Memory B cell (primary cell): ENCODE measurements around the gene PDE4D.
"Not testable (repeated sequence)": the region's sequence is repeated elsewhere in the genome, so short reads cannot be mapped to it uniquely, and the experiment has no call there.

Experiments used
- ATAC-seq: fragments of 150-1000 bp; cut with Tn5 transposase; 2 replicates; pipeline ENCODE4 v1.10.0; 2021; ENCODE audit warnings: low read depth, mild to moderate bottlenecking, moderate library complexity
- DNase-seq, 2 donors: peaks; one replicate each; pipeline ENCODE4 v3.0.0; 2022; ENCODE audit warnings: low spot score in 2 of 2
- H3K27ac Mint-ChIP-seq: one replicate; pipeline ENCODE4 v1.8.0; 2022; ENCODE audit warnings: mild to moderate bottlenecking, moderate library complexity, mixed read lengths
- H3K27me3 Mint-ChIP-seq: one replicate; pipeline ENCODE4 v1.8.0; 2022; ENCODE audit warnings: mixed read lengths
- H3K36me3 Mint-ChIP-seq: one replicate; pipeline ENCODE4 v1.8.0; 2022; ENCODE audit warnings: mild to moderate bottlenecking, mixed read lengths
- H3K4me1 Mint-ChIP-seq: one replicate; pipeline ENCODE4 v1.8.0; 2022; ENCODE audit warnings: mixed read lengths
- H3K4me3 Mint-ChIP-seq: one replicate; pipeline ENCODE4 v1.8.0; 2022; ENCODE audit warnings: mild to moderate bottlenecking, moderate library complexity, mixed read lengths
- H3K9me3 Mint-ChIP-seq: one replicate; pipeline ENCODE4 v1.8.0; 2022; ENCODE audit warnings: mixed read lengths

The PDE4D gene

GRCh38 chr5:59800347-59800893, 93.1 kb downstream of the PDE4D start:
- Mint-ChIP-seq H3K27me3 (no peaks in the 10 kb centered on the region), H3K9me3 (no peaks in the 10 kb centered on the region), H3K4me1 (peaks cover 4% of the 10 kb centered on the region), H3K36me3 (no peaks in the 10 kb centered on the region), H3K27ac (no peak overlapping the region), H3K4me3 (no peak overlapping the region)
- ATAC-seq: no peak
- no peak for DNase-seq

DNA sequence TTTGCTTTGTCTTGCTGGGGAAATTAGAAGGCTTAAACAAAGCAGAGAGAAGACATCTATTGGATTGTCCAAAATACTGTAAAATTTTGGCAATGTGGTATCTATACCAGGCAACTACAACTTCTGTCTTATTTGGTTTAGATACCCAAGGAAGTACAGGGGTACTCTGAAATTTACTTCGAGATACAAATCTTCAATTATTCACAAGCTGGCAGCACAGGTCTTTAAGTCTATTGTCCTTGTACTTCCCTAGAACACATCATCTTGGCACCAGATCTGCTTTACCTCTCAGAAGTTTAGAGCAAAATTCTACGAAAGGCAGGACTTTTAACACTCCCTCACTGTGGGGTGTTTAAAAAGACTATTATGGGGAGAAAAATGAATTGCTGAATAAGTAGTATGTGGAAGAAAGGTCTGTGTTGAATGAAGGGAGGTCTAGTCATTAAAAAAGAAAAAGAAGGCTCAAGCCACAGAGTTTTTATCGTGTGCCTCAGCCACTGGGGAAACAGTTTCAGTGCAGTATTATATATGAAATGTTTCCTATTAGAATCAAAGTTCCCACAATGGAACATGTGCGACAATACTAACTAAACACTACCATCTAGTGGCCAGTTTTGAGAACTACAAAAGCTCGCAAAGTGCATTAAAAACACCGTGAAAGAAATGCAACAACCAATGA, 93.7 kb downstream of the PDE4D start:
- ATAC-seq: peak; percentile 56
- peak; percentile 36 to 62 for DNase-seq
- Mint-ChIP-seq H3K36me3 (no peaks in the 10 kb centered on the region), H3K4me1 (peaks cover 9% of the 10 kb centered on the region), H3K9me3 (no peaks in the 10 kb centered on the region), H3K27me3 (no peaks in the 10 kb centered on the region), H3K4me3 (no peak overlapping the region), H3K27ac (no peak overlapping the region)

DNA sequence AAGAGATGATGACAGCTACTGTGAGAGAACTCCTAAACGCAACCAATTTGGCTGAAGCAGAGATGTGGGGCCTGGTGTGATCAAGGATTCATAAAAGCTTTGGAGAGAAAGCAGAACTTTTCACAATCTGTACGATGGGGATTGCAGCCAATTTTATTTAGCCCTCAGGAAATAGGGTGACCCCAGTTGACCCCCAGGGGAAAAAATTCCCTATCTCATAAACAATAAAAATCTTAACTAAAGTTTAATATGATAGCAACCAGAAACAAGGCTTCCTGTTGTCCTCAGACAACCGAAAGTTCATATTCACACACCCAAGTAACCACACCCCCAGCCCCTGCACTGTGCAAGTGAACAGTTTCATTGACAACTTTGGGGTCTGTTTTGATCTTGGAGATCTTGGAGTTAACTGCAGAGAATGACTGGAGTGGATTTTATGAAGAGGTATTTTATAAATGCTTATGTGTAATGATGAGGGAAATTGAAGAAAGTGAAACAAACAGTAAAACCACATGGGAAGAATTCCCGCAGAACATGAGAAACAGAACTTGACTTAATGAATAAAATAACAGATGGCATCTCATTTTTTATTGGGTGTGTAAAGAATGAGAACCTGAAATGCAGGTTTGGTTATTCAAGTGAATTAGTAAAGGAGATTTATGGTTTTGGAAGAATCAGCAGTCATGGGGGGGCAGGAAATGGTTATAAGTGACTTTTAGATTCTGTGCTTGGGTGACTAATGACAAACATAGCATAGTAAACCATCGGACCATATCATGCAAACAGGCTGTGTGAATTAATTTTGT, 94.5 kb downstream of the PDE4D start:
- Mint-ChIP-seq H3K36me3 (no peaks in the 10 kb centered on the region), H3K4me1 (peaks cover 10% of the 10 kb centered on the region), H3K27me3 (no peaks in the 10 kb centered on the region), H3K27ac (no peak overlapping the region), H3K9me3 (no peaks in the 10 kb centered on the region), H3K4me3 (no peak overlapping the region)
- peak in 1 of 2 donors; percentile 39 for DNase-seq
- peak; percentile 86 for ATAC-seq

- no peaks in the 10 kb centered on the region for H3K9me3 Mint-ChIP-seq
- no peaks in the 10 kb centered on the region for H3K27me3 Mint-ChIP-seq
Observed at GRCh38 chr5:59795141-59795540, 98.4 kb downstream of the PDE4D start.

GRCh38 chr5:59792983-59793585, 100.4 kb downstream of the PDE4D start:
- Mint-ChIP-seq H3K9me3 (no peaks in the 10 kb centered on the region), H3K27me3 (no peaks in the 10 kb centered on the region), H3K36me3 (no peaks in the 10 kb centered on the region), H3K4me1 (peaks cover 29% of the 10 kb centered on the region), H3K4me3 (no peak overlapping the region), H3K27ac (peak overlapping the region; percentile 91)
- ATAC-seq (no peak), DNase-seq (no peak)

More at GRCh38 chr5:59795141-59795540, 98.4 kb downstream of the PDE4D start:
- DNase-seq (no peak), ATAC-seq (no peak)
- no peak overlapping the region for H3K4me3 Mint-ChIP-seq
- no peaks in the 10 kb centered on the region for H3K36me3 Mint-ChIP-seq
- H3K4me1 Mint-ChIP-seq: peaks cover 26% of the 10 kb centered on the region
- peak overlapping the region; percentile 91 for H3K27ac Mint-ChIP-seq

DNA sequence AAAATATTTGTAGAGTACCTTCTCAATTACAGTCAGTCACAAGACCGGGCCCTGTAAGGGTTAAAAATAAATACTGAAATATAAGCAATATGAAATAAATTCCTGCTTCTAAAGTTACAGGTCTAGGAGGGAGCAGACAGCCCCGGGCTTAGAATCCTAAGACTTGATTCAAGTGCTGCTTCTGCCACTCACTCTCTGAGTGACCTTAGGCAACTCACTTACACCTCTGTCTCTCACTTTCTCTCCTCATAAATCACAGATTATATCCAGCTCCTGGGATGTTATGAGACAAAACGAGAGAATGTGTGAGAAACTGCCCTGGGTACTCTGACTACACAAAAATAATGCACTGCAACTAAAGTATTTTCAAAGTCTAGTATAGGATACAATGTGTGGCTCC, 101.9 kb downstream of the PDE4D start:
- Mint-ChIP-seq H3K4me3 (no peak overlapping the region), H3K36me3 (no peaks in the 10 kb centered on the region), H3K4me1 (peaks cover 29% of the 10 kb centered on the region), H3K9me3 (no peaks in the 10 kb centered on the region), H3K27ac (peak overlapping the region; percentile 91), H3K27me3 (no peaks in the 10 kb centered on the region)
- ATAC-seq (no peak), DNase-seq (no peak)

DNA sequence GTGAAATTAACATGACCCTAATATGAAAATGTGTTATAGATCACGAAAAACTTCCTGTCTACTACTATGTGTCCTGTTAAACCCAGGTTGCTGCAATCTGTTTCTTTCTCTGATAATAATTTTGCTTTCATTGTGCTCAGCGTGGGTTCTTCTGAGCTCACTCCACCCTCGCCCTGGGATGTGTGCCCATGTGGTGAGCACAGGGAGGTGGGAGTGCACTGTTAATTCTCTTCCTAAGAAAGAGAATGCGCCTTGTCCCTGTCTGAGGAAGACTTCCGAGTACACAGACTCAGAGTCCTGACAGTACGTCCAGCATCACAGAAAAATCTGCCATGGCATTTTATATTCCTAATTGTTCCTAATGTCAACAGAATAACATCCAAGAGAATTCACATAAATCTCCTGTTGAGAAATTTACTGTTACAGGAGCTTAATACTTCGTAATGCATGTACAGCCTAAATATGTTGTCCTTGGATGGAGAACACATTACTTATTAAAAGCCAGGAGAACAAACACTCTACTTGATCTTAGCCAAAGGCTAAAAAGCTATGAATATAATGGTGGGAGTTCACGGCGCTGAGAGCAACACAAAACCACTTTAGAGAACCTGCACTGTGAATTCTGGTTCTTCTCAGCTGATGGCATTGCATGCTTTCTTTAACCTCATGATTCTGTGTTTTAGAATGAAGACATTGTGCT, 102.6 kb downstream of the PDE4D start:
- peak overlapping the region; percentile 73 for H3K4me3 Mint-ChIP-seq
- peak; percentile 36 for ATAC-seq

GRCh38 chr5:59790376-59790775, 103.2 kb downstream of the PDE4D start:
- H3K27me3 Mint-ChIP-seq: no peaks in the 10 kb centered on the region
- H3K4me1 Mint-ChIP-seq: peaks cover 25% of the 10 kb centered on the region
- ATAC-seq: peak; percentile 94
- no peaks in the 10 kb centered on the region for H3K36me3 Mint-ChIP-seq
- H3K9me3 Mint-ChIP-seq: no peaks in the 10 kb centered on the region
- peak overlapping the region; percentile 91 for H3K27ac Mint-ChIP-seq
- DNase-seq: peak in 1 of 2 donors; percentile 44
- H3K4me3 Mint-ChIP-seq: peak overlapping the region; percentile 73

More for the DNA sequence above, 102.6 kb downstream of the PDE4D start:
- no peaks in the 10 kb centered on the region for H3K36me3 Mint-ChIP-seq
- H3K27ac Mint-ChIP-seq: peak overlapping the region; percentile 91
- no peaks in the 10 kb centered on the region for H3K27me3 Mint-ChIP-seq
- H3K9me3 Mint-ChIP-seq: no peaks in the 10 kb centered on the region
- peaks cover 29% of the 10 kb centered on the region for H3K4me1 Mint-ChIP-seq
- DNase-seq: no peak

- Mint-ChIP-seq H3K4me3 (peak overlapping the region; percentile 42), H3K27me3 (no peaks in the 10 kb centered on the region), H3K27ac (peak overlapping the region; percentile 91), H3K9me3 (no peaks in the 10 kb centered on the region), H3K36me3 (no peaks in the 10 kb centered on the region), H3K4me1 (peaks cover 21% of the 10 kb centered on the region)
- DNase-seq: no peak
- peak; percentile 32 for ATAC-seq
Observed at GRCh38 chr5:59789894-59790293, 103.6 kb downstream of the PDE4D start.

DNA sequence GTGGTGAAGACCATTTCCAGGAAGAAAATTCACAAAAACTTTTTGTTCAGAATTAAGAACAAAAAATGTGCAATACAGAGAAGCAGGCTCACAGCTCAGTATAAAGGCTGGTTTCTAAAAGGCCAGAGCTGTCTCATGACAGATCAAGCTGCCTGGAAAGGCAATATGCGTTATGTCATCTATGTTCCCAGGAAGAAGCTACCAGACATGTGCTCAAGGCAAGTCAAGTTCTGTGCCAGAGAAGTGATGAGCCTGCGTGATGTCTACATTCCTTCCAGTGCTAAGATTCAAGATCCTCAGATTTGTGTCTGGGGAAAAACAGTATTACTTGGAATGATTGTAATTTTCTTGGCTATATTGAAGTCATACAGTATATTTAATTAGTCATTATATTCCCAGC, 104.3 kb downstream of the PDE4D start:
- H3K27me3 Mint-ChIP-seq: no peaks in the 10 kb centered on the region
- no peak overlapping the region for H3K4me3 Mint-ChIP-seq
- no peak for ATAC-seq
- peaks cover 20% of the 10 kb centered on the region for H3K4me1 Mint-ChIP-seq
- H3K9me3 Mint-ChIP-seq: no peaks in the 10 kb centered on the region
- H3K36me3 Mint-ChIP-seq: no peaks in the 10 kb centered on the region
- no peak for DNase-seq
- peak overlapping the region; percentile 91 for H3K27ac Mint-ChIP-seq

DNA sequence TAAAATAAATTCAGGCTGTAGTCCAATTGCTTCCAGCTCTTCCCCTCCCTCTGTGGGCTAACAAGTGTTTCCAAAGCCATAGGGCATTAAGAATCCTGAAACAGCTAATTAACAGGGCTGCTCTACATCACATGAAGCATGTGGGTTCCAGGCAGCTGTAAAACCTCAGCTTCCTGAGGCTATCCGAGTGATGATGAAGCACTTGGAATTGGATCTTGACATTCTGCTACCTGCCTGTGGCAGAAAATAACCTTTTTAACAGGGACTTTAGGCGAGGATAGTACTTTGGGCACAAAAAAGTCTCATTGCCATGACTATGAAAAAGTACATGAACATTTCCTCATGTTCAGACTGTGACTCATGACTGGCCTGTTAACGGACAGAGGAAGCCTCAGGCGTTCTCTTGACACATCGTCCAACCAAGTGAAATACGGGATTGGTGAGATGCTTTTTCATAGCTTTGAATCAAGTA, 107.2 kb downstream of the PDE4D start:
- no peaks in the 10 kb centered on the region for H3K27me3 Mint-ChIP-seq
- no peak overlapping the region for H3K4me3 Mint-ChIP-seq
- H3K36me3 Mint-ChIP-seq: no peaks in the 10 kb centered on the region
- H3K9me3 Mint-ChIP-seq: no peaks in the 10 kb centered on the region
- H3K27ac Mint-ChIP-seq: no peak overlapping the region
- no peak for ATAC-seq
- DNase-seq: no peak
- peaks cover 10% of the 10 kb centered on the region for H3K4me1 Mint-ChIP-seq

DNA sequence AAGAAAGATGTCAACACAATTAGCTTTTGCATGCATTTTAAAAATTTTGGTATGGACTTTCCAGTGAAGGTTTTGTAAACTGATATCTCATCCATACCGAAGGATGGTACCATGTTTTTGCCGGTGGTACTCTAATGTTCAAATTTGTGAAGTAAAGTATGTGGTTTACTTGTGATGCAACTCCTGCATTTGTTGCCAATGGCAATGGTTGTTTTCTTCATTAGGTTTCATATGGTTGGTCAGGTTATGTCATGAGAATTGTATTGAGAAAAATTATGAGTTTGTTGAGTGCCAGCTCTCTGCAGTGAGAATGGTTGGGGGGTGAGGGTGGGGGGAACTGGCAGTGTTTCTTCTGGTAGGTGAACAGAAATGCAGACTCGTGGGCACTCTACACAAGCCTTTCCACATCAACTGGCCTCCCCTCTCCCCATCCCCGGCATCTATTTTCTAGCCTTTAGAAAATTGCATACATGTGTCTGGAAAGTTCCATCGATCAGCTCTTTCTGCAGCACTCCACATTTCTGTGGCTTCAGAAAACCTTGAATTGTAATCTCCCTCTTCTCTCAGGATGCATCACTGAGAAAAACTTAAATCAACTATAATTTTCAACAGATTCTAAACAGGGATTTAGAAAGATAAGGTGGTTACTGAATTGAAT, 107.7 kb downstream of the PDE4D start:
- no peak overlapping the region for H3K27ac Mint-ChIP-seq

GRCh38 chr5:59784708-59785107, 108.8 kb downstream of the PDE4D start:
- ATAC-seq, DNase-seq, H3K4me3 Mint-ChIP-seq, H3K9me3 Mint-ChIP-seq, H3K4me1 Mint-ChIP-seq, H3K27me3 Mint-ChIP-seq, H3K27ac Mint-ChIP-seq, H3K36me3 Mint-ChIP-seq: not testable (repeated sequence)

More for the DNA sequence above, 107.7 kb downstream of the PDE4D start:
- Mint-ChIP-seq H3K36me3 (no peaks in the 10 kb centered on the region), H3K4me1 (peaks cover 10% of the 10 kb centered on the region), H3K4me3 (no peak overlapping the region), H3K27me3 (no peaks in the 10 kb centered on the region), H3K9me3 (no peaks in the 10 kb centered on the region)
- DNase-seq (no peak), ATAC-seq (no peak)
